NB4 (cell line): ENCODE results near the gene CCDC40.

ENCODE experiments used
- CTCF ChIP-seq: IDR thresholded peaks from one replicate; pipeline ENCODE4 v1.5.1; 2012; ENCODE audit warnings: low read depth, low read length
- MYC ChIP-seq: IDR thresholded peaks from 2 replicates; pipeline ENCODE4 v1.6.1; 2011; ENCODE audit warnings: low read depth, low read length
- POLR2A ChIP-seq: IDR thresholded peaks from 2 replicates; pipeline ENCODE4 v1.6.1; 2011; ENCODE audit warnings: mild to moderate bottlenecking; ENCODE audit not compliant: insufficient read length; ENCODE audit errors: extremely low read depth
- TF ChIP-seq, protein P1 (sequence below): IDR thresholded peaks from 2 replicates; pipeline ENCODE4 v1.6.1; 2011; ENCODE audit warnings: low read depth, low read length

DNA sequence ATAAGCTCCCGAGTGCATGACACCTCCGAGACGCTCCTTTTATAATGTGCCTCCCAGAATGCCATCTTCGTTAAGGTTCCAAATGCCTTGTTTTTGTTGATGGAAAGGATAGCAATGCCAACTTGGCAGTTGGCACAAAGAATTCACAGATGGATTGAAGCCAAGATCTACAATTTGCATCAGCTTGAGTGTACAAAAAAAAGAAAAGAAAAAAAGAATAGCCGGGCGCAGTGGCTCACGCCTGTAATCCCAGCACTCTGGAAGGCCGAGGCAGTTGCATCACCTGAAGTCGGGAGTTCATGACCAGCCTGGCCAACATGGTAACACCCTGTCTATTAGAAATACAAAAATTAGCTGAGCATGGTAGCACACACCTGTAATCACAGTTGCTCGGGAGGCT, 8.4 kb upstream of the CCDC40 start:
- TF ChIP-seq CTCF = no peak
- TF ChIP-seq POLR2A = no peak
- TF ChIP-seq, protein P1, sequence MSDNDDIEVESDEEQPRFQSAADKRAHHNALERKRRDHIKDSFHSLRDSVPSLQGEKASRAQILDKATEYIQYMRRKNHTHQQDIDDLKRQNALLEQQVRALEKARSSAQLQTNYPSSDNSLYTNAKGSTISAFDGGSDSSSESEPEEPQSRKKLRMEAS = no peak
- TF ChIP-seq MYC = no peak
